Adrenal gland (tissue), 5 donors: ENCODE results near the gene PTPRN2.

Source experiments
- POLR2A ChIP-seq, 2 donors: fragments of 450-650 bp; IDR thresholded peaks; one replicate each; pipeline ENCODE4 v1.6.1; 2017; ENCODE audit warnings: antibody characterized with exemption in 2 of 2, mild to moderate bottlenecking in 2 of 2, moderate library complexity in 1 of 2
- TF ChIP-seq, protein P1 (sequence below), 6 experiments: fragments of 450-650 bp in 4 of 6; fragments of 200-600 bp in 2 of 6; sonication (generic) in 1 of 6; IDR thresholded peaks; 1 replicate in 5 of 6; 2 replicates in 1 of 6; pipeline versions ENCODE4 v1.5.1 to v1.8.0; 2016 to 2021; ENCODE audit warnings: antibody characterized with exemption in 6 of 6, mild to moderate bottlenecking in 2 of 6, moderate library complexity in 1 of 6
- donor health status: DM: no; HTN: no; CAD: no.

DNA sequence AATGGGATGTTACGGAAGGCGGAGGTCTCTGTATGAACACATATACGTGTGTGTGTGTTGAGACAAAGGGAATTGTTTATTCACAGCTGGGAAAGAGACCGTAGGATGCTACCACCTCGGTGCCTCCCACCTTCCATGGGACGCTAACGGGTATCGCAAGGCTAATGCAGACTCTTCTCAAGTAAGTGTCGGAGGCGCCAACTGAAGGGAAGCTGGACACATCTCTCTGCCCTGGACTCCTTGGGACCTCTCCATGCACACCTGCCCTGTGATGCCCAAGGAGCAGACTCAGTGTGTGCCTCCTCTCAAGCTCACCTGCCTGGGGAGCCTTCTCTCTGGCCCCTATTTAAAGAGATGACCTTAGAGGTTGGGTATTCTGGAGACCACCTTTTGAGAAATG, 1020.0 kb downstream of the PTPRN2 start:
- TF ChIP-seq, protein P1, sequence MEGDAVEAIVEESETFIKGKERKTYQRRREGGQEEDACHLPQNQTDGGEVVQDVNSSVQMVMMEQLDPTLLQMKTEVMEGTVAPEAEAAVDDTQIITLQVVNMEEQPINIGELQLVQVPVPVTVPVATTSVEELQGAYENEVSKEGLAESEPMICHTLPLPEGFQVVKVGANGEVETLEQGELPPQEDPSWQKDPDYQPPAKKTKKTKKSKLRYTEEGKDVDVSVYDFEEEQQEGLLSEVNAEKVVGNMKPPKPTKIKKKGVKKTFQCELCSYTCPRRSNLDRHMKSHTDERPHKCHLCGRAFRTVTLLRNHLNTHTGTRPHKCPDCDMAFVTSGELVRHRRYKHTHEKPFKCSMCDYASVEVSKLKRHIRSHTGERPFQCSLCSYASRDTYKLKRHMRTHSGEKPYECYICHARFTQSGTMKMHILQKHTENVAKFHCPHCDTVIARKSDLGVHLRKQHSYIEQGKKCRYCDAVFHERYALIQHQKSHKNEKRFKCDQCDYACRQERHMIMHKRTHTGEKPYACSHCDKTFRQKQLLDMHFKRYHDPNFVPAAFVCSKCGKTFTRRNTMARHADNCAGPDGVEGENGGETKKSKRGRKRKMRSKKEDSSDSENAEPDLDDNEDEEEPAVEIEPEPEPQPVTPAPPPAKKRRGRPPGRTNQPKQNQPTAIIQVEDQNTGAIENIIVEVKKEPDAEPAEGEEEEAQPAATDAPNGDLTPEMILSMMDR (IDR thresholded peaks at IDR 0.05), result no peak
- TF ChIP-seq POLR2A (IDR thresholded peaks at IDR 0.05), result no peak
